GM13977 (cell line): ENCODE data around the gene MEPCE.
"Not testable (repeated sequence)": the region's sequence is repeated elsewhere in the genome, so short reads cannot be mapped to it uniquely, and the experiment has no call there.

Experiments used
- DNase-seq: peaks from one replicate; pipeline ENCODE4 v3.0.0; 2012; ENCODE audit warnings: low spot score
- CTCF ChIP-seq: IDR thresholded peaks from 2 replicates; pipeline ENCODE4 v1.5.1; 2012; ENCODE audit warnings: mild to moderate bottlenecking, control low read depth; ENCODE audit not compliant: insufficient read depth; ENCODE audit errors: extremely low read depth, missing control alignments
- in situ Hi-C: fragments of 300-500 bp; cut with MboI; formaldehyde crosslinking; loops from one replicate; pipeline ENCODE4 v1.12.0; 2022; ENCODE audit warnings: low sequenced_read_pairs, low pct_unique_long_range_greater_than_20kb, mixed read lengths, inconsistent platforms; ENCODE audit not compliant: unreplicated experiment

The MEPCE gene

GRCh38 chr7:100441641-100442535 is 12.3 kb downstream of the MEPCE start:
- in situ Hi-C loops = no loop called here
- no peak for TF ChIP-seq CTCF
- DNase-seq = no peak

GRCh38 chr7:100443096-100443840 is 13.6 kb downstream of the MEPCE start:
- DNase-seq = no peak
- in situ Hi-C loops = no loop called here
- no peak for TF ChIP-seq CTCF

- in situ Hi-C loops = no loop called here
- no peak for DNase-seq
- no peak for TF ChIP-seq CTCF
Measured at GRCh38 chr7:100444311-100445278, 15.0 kb downstream of the MEPCE start.

- TF ChIP-seq CTCF = no peak
- no peak for DNase-seq
Measured at GRCh38 chr7:100446040-100446439, 16.4 kb downstream of the MEPCE start.

GRCh38 chr7:100447363-100447762 is 17.7 kb downstream of the MEPCE start:
- DNase-seq, in situ Hi-C loops: not testable (repeated sequence)

More at GRCh38 chr7:100446040-100446439, 16.4 kb downstream of the MEPCE start:
- in situ Hi-C loops = no loop called here

GRCh38 chr7:100449190-100449795 is 19.7 kb downstream of the MEPCE start:
- no peak for DNase-seq
- no peak for TF ChIP-seq CTCF
- in situ Hi-C loops = no loop called here
